Stimulated activated CD4-positive, alpha-beta T cell treated with anti-CD3 and anti-CD28 coated beads, Interleukin-2, amount 100 ng/mL, for 48 hours (primary cell): ENCODE results near the gene SIRT5.

ENCODE experiments used
- DNase-seq, 2 donors: peaks; one replicate each; pipeline ENCODE4 v3.0.0-alpha.2; 2020

SIRT5 gene

GRCh38 chr6:13641315-13641714 lies 66.9 kb downstream of the SIRT5 start:
- no peak for DNase-seq

DNA sequence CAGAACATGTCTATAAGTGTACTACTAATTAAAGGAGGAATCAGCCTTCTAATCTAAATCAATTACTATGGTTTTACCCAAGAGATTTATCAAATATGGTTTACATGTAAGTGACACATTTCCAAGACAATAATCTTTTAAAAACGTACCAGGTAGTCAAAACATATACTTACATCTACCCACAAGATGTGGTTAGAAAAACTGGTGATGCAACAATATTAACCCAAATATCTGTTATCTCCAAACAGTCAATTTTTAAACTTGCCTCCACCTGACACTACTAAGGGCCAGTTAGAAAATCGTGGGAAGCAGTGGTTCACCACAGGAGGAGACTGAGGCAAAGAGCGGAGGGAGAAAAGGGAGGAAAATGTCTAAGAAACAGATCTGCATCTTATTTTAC lies 68.7 kb downstream of the SIRT5 start:
- DNase-seq = no peak

DNA sequence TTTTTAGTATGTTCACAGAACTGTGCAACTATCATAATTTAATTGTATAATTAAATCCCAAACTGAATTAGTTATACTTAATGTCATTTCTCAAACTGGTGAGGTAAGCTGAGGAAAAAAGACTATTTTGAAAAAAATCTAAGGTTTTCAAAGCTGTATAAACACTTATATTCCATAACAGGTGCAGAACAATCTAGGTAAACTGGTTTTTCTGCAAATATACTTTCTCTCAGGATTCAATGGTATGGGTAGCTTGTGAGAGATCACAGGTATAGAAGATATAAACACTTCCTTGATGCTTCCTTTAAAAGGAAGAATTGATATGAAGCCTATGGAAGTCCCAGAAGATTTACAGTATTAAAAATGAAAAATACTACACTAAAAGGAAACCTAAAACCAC lies 74.4 kb downstream of the SIRT5 start:
- DNase-seq = no peak

GRCh38 chr6:13649393-13649792 lies 75.0 kb downstream of the SIRT5 start:
- no peak for DNase-seq

DNA sequence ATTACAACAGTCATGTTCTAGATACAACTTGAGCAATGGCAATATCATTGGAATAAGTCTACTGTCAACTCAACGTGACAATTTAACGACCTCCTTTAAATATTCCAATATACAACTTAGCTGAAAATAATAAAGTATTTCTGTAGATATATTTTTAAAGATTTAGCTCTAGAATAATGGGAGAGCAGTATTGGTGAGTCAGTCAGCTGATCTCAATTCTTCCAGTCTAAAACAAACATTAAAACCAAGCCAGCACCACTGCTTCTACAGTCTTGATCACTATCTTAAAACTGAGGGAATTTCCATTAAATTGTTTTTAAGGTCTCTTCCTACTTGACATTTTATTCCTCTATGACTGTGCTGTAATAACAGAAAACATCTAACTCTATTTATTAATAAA lies 78.9 kb downstream of the SIRT5 start:
- DNase-seq = no peak

- DNase-seq = no peak
These were observed 80.1 kb downstream of the SIRT5 start for GRCh38 chr6:13654496-13654895.

- DNase-seq = no peak
These were observed 81.3 kb downstream of the SIRT5 start for GRCh38 chr6:13655700-13656099.

DNA sequence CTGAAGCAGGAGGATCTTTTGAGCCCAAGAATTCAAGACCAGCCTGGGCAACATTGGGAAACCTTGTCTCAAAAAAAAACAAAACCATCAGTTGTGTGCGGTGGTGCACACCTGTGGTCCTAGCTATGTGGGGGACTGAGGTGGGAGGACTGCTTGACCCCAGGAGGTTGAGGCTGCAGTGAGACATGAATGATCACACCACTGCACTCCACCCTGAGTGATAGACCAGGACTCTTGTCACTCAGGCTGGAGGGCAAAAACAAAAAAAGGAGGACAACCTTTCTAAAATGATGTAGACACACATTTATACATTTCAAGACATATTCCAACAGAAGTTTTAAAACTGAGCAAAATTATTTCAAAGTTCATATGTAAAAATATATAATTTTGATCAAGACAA lies 85.9 kb downstream of the SIRT5 start:
- no peak for DNase-seq

- no peak for DNase-seq
These were observed 86.5 kb downstream of the SIRT5 start for GRCh38 chr6:13660893-13661292.

DNA sequence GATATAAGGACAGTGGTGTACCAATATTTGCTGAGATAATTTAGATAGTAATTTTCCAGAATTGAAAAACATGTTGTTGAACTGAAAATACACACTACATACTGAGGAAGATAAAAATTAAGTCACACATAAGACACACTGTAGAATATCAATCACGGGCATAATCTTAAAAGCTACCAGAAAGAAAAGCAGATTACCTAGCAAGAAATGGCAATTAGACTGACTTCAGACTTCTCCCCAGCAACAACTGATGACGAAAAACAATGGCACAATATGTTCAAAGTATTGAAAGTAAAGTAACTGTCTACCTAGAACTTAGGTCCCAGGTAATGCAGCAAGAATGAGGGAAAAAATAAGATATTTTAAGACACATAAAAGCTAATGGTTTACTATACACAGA lies 87.2 kb downstream of the SIRT5 start:
- no peak for DNase-seq

DNA sequence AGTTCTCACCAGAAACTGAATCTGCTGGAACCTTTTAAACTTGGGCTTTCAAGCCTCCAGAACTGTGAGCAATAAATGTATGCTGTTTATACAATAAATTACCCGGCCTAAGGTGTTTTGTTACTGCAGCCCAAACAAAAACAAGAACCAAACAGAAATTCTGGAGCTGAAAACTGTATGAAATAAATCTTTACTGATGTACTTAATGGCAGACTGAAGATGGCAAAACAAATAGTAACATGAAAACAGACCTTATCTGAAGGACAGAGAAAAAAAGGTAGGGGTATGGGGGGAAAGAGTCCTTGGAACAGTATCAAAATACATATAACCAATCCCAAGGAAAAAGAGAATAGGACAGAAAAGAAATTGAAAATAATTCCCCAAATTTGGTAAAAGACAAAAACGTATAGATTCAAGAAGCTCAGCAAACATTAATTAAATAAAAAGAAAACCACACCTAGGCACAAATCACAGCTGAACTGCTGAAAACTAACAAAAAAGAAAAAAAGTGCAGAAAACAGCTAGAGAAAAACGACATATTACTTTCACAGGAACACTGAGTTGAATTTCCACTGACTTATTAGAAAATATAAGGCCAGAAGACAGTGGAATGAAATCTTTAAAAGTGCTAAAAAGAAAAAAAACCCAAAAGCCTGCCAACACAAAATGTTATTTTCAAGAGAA lies 88.4 kb downstream of the SIRT5 start:
- no peak for DNase-seq

- DNase-seq = no peak
These were observed 89.6 kb downstream of the SIRT5 start for GRCh38 chr6:13663986-13664385.
